Measurements from ENCODE around the gene DNM1L.

Gene DNM1L

DNA sequence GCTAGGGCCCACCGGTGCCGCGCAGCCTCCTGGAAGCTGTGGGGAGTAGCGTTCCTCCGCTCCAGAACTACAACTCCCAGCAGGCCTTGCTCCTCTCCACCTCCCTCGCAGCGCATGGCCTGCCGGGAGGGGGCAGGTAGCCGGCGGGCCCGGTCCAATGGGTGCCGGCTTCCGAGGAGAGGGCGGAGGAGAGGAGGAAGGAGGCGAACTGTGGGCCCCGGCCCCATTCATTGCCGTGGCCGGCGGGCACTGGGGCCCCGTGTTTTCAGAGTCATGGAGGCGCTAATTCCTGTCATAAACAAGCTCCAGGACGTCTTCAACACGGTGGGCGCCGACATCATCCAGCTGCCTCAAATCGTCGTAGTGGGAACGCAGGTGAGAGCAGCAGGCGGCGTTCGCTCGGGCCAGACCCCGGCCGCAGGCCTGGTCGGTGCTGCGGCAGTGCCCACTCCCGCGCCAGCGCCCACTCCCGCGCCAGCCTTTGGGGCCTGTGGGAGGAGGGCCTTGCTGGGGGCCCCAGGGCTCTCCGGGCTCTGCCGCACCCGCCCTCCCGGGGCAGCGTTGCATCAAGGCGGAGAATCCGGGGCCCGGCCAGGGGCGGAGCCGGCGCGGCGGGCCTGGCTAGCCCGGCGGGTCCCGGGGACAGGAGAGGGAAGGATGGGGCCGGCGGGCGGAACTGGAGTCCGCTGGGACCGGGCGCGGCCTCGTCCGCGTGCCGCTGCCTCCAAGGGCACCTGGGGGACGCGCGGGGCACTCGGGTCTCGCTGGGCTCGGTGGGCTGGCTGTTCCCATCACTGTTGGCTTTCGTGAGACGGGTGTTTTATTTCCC, at the start of gene DNM1L:
TSS of gene DNM1L (plus strand) at position 211 of the 829 bp plus-strand sequence. CDS start at position 274, 63 bp downstream.
- peak; percentile 67 for DNase-seq (ENCODE audit: low read depth)

DNA sequence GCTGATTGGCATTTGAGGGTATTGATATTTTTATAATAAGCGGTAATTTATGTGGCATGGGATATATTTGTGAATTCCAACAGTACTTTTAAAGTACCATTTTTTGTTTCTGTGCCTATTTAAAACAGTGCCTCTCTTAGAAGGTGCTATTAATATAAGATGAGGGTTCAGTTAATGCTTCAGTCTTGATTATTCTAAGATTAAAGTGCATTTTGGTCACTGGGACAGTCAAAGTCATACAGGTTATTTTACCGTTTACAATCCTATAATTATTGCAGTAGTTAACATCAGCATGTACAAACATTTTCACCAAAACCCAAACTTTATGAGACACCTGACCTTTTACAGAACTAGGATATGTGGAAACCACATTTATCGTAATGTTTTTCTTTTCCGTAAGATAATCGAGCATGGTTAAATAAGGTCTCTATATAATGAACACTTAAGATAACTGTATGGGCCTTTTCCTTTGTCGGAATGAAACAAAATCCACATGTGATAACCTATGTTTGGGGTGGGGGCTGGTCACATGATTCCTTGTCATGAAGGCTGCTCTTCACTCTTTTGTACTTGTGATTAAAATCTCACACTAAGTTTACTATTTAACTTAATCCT, 37.7 kb upstream of the DNM1L start:
- no peak for DNase-seq (ENCODE audit: low read depth)

DNA sequence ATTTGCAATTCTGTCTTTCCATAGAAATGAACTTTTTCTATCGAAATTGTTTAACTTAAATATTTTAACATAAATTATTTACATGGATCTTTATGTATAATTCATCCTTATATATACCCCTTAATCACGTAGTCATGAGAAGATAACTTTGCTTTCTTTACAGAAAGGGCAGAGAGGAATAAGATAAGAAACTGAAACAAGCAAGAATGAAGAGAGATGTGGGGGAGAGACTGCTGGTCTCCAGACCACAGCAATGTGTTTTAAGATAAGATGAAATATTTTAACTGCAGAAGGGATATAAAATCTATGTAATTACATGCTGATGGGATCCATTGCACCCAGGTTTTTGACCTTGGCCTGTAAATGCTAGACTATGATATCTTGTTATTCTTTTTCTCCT, 34.7 kb upstream of the DNM1L start:
- DNase-seq (ENCODE audit: low read depth): no peak

GRCh38 chr12:32647275-32647674, 31.8 kb upstream of the DNM1L start:
- DNase-seq (ENCODE audit: low read depth): no peak

GRCh38 chr12:32650508-32650907, 28.6 kb upstream of the DNM1L start:
- no peak for DNase-seq (ENCODE audit: low read depth)

GRCh38 chr12:32651151-32651955, 27.7 kb upstream of the DNM1L start:
- DNase-seq (ENCODE audit: low read depth): no peak

DNA sequence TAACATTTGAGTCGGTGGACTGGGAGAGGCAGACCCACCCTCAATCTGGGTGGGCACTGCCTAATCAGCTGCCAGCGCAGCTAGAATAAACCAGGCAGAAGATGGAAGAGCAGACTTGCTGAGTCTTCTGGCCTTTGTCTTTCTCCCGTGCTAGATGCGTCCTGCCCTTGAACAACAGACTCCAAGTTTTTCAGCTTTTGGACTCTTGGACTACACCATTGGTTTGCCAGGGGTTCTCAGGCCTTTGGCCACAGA, 27.2 kb upstream of the DNM1L start:
- no peak for DNase-seq (ENCODE audit: low read depth)

GRCh38 chr12:32659908-32660440, 19.1 kb upstream of the DNM1L start:
- no peak for DNase-seq (ENCODE audit: low read depth)

DNA sequence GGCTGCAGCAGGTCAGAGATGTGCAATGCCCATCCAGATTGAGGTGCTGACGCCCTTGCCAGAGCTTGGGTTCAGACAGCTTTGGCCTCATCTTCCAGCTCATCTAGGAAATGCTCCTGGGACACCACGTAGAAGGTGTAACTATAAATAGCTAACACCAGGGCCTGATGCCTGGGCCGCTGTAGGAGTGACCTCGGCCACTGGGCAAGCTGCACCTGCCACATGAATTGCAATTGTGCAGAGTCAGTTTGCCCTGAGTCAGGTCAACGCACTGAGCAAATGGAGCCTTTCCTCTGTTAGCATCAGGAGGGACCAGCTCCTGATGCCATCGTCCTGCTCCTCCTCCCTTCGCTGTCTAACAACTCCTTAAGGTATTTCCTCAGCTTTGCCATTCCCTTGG, 17.4 kb upstream of the DNM1L start:
- no peak for DNase-seq (ENCODE audit: low read depth)

- no peak for DNase-seq (ENCODE audit: low read depth)
These were observed 16.4 kb upstream of the DNM1L start for GRCh38 chr12:32662665-32663064.

DNA sequence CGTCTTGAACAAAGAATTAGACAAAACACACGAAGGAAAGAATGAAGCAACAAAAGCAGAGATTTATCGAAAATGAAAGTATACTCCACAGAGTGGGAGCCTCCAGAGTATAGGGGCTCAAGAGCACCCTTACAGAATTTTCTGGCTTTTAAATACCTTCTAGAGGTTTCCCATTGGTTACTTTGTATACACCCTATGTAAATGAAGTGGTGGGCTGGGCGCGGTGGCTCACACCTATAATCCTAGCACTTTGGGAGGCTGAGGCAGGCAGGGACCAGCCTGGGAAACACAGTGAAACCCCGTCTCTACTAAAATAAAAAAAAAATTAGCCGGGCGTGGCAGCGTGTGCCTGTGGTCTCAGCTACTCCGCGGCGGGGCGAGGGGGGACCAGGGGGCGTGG, 13.1 kb upstream of the DNM1L start:
- no peak for DNase-seq (ENCODE audit: low read depth)

DNA sequence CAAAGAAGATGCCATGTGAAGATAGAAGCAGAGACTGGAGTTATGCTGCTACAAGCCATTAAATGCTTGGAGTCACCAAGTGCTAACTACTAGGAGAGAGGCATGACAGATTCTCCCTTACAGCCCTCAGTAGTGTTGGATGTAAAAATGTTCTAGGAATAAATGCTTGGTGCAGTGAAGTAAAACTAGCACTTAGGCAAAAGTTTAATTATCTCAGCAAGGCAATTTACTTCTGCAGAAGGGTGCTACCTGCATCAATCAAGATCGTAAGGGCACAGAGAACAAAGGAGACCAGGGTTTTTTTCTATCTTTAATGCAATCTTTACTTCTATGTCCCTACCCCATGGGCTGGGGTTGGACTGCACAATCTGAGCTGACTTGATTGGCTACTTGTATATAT, 9.5 kb upstream of the DNM1L start:
- DNase-seq (ENCODE audit: low read depth): no peak

DNA sequence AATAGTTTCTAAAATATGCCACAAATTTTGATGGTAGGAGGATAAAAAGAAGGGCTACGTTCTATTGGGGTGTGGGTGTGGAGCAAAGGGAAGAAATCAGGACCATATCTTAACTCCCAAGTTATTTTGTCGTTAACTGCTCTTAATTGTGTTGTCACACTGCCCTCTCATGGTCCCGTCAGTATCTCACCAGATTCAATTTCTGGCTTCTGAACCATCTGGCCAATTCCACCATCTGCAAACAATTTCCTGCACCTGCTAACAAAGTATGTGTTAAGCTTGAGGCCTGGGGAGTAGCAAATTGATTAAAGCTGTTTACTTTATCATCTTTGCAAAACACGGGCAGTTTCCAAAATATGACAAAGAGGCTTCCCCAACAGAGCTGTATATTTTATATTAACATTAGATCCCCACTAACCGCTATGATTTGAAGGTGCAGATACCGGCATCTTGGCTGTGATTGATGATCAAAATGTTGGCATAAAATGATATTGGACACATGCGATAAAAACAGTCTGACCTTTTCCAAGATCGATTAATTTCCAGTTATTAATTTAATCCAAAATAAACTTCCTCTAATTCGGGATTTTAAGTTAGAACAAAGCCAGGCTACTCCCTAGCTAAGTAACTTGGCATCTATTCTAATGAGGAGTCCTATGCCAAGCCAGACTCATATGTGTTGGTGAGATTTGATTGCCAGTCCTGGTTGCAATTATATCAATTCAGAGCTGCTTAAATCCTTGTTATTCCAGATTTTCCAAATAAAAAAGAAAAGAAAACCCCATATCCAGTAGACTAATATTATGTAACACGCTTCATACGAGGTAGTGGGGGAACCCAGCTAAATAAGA, 6.9 kb upstream of the DNM1L start:
- peak; percentile 80 for DNase-seq (ENCODE audit: low read depth)

GRCh38 chr12:32679920-32680237, 778 bp downstream of the DNM1L start:
- no peak for DNase-seq (ENCODE audit: low read depth)

GRCh38 chr12:32680787-32681186, 1.7 kb downstream of the DNM1L start:
- no peak for DNase-seq (ENCODE audit: low read depth)

DNA sequence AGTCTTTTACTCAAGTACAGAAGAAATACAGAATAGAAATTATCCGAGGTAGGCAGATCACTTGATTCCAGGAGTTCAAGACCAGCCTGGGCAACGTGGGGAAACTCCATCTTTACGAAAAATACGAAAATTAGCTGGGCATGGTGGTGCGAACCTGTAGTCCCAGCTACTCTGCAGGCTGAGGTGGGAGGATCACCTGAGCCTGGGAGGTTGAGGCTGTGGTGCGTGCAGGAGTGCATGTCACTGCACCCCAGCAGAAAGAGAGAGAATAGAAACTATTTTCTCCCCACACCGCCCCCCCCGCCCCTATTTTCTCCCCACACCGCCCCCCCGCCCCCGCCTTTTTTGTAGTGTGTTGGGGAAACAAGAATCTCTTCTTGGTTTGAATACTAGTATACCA, 2.2 kb downstream of the DNM1L start:
- DNase-seq (ENCODE audit: low read depth): no peak

GRCh38 chr12:32686340-32686739, 7.2 kb downstream of the DNM1L start:
- no peak for DNase-seq (ENCODE audit: low read depth)

- DNase-seq (ENCODE audit: low read depth): no peak
These were observed 9.7 kb downstream of the DNM1L start for GRCh38 chr12:32688786-32689185.

GRCh38 chr12:32690927-32691326, 11.8 kb downstream of the DNM1L start:
- DNase-seq (ENCODE audit: low read depth): no peak

- DNase-seq (ENCODE audit: low read depth): no peak
These were observed 13.3 kb downstream of the DNM1L start for GRCh38 chr12:32692358-32692757.

- DNase-seq (ENCODE audit: low read depth): no peak
These were observed 13.9 kb downstream of the DNM1L start for GRCh38 chr12:32693036-32693435.

DNA sequence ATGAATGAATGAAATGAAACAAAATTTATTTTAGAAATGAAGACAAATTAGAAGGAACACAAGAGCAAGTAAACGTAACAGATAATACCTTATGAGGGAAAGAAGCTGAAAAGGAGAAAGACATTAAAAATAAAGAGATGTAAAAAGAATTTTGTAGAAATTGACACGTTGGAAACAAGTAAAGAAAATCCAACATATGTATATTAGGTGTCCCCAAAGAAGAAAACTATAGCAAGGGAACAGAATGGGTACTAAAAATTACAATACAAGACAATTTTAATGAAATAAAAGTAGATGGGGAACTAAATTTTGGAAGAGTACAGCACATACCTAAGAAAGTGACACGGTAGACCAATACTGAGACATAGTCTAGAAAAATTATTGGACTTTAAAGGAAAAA, 16.7 kb downstream of the DNM1L start:
- DNase-seq (ENCODE audit: low read depth): no peak

All from HS-5 (cell line).